HCT116 (cell line): ENCODE data around the gene WDR82. TPM values are rescaled to one million over a fixed set of nuclear protein-coding genes. Genes with fewer than 3 reads are reported as not detected.
"Not testable (repeated sequence)": the region's sequence is repeated elsewhere in the genome, so short reads cannot be mapped to it uniquely, and the experiment has no call there.

Experiments used
- ATAC-seq: fragments of 200-7000 bp; cut with Tn5 transposase; 2 replicates; pipeline ENCODE4 v1.9.1; 2020; ENCODE audit warnings: mild to moderate bottlenecking, moderate library complexity
- BruUV-seq: library from RNA; stranded (reverse); fragments of 400-500 nt; replicated peaks from 2 replicates; lab custom pipeline; 2021; lab: Mats Ljungman, UMichigan
- CTCF ChIA-PET: fragments of 300-600 bp; sonication (Branson Sonifier 250); formaldehyde crosslinking; loops from one replicate; lab custom pipeline; 2021; ENCODE audit warnings: antibody characterized with exemption; lab: Charles Lee
- POLR2A ChIA-PET: fragments of 300-600, 350-600 bp; sonication (Branson Sonifier 250); formaldehyde crosslinking; loops from one replicate; lab custom pipeline; 2021; ENCODE audit warnings: antibody characterized with exemption; lab: Charles Lee
- RAD21 ChIA-PET, 2 experiments: fragments of 300-600 bp; sonication (Branson Sonifier 250); formaldehyde crosslinking; loops; one replicate each; lab custom pipeline; 2023; ENCODE audit warnings: low total read pairs in 2 of 2; ENCODE audit not compliant: uncharacterized antibody in 2 of 2, unreplicated experiment in 2 of 2, low non-redundant PET in 1 of 2; lab: Charles Lee
- DNase-seq: peaks from one replicate; pipeline ENCODE4 v3.0.0-alpha.2; 2010; ENCODE audit warnings: low read depth, low spot score
- H2AFZ ChIP-seq: fragments of 200-600 bp; shearing (Covaris generic), sonication (generic); 2 replicates; pipeline ENCODE4 v1.6.1; 2017; ENCODE audit warnings: low read depth, mixed run types, mixed read lengths, antibody characterized with exemption, low read length; ENCODE audit not compliant: poor library complexity, severe bottlenecking
- H3K27ac ChIP-seq: 2 replicates; pipeline ENCODE4 v1.5.1; 2012; ENCODE audit warnings: low read depth, low read length
- H3K27me3 ChIP-seq: fragments of 200-600 bp; sonication (generic); 2 replicates; pipeline ENCODE4 v1.6.1; 2016; ENCODE audit warnings: mixed run types, low read length, mixed read lengths; ENCODE audit not compliant: insufficient read depth
- H3K36me3 ChIP-seq, 2 experiments: fragments of 200-500 bp in 1 of 2; fragments of 200-600 bp in 1 of 2; sonication (Bioruptor generic) in 1 of 2; sonication (generic) in 1 of 2; 2 replicates each; pipeline versions ENCODE4 v1.5.1 to v1.6.1; 2014 to 2016; ENCODE audit warnings: low read length in 2 of 2, inconsistent platforms in 1 of 2, mixed read lengths in 1 of 2, mixed run types in 1 of 2; ENCODE audit not compliant: insufficient read depth in 2 of 2, control insufficient read depth in 1 of 2
- H3K4me1 ChIP-seq, 2 experiments: fragments of 200-600 bp in 1 of 2; sonication (generic) in 1 of 2; 2 replicates each; pipeline versions ENCODE4 v1.5.1 to v1.6.1; 2012 to 2017; ENCODE audit warnings: low read length in 2 of 2, inconsistent platforms in 1 of 2, mild to moderate bottlenecking in 1 of 2, mixed read lengths in 1 of 2, mixed run types in 1 of 2, moderate library complexity in 1 of 2; ENCODE audit not compliant: insufficient read depth in 2 of 2, control insufficient read depth in 1 of 2
- H3K4me2 ChIP-seq: fragments of 200-600 bp; sonication (generic); 2 replicates; pipeline ENCODE4 v1.6.1; 2017; ENCODE audit warnings: mixed run types, low read length, mixed read lengths
- H3K4me3 ChIP-seq, 2 experiments: fragments of 200-600 bp in 1 of 2; sonication (generic) in 1 of 2; replicated peaks in 1 of 2; 2 replicates each; pipeline ENCODE4 v1.5.1; 2011 to 2016; ENCODE audit warnings: low read length in 2 of 2, control low read depth in 1 of 2, low read depth in 1 of 2, mild to moderate bottlenecking in 1 of 2, mixed read lengths in 1 of 2, mixed run types in 1 of 2
- H3K79me2 ChIP-seq: fragments of 200-600 bp; sonication (generic); 2 replicates; pipeline ENCODE4 v1.6.1; 2017; ENCODE audit warnings: mild to moderate bottlenecking, mixed run types, low read length, moderate library complexity, mixed read lengths; ENCODE audit not compliant: insufficient read depth
- H3K9ac ChIP-seq: fragments of 200-600 bp; sonication (generic); 2 replicates; pipeline ENCODE4 v1.6.1; 2016; ENCODE audit warnings: low read length, mixed read lengths
- H3K9me2 ChIP-seq: fragments of 200-600 bp; sonication (generic), shearing (Covaris generic); 2 replicates; pipeline ENCODE4 v1.6.1; 2017; ENCODE audit warnings: mixed run types, mild to moderate bottlenecking, moderate library complexity; ENCODE audit not compliant: insufficient read depth
- H3K9me3 ChIP-seq, 2 experiments: fragments of 200-500 bp in 1 of 2; fragments of 200-600 bp in 1 of 2; sonication (Bioruptor generic) in 1 of 2; sonication (generic) in 1 of 2; 2 replicates each; pipeline ENCODE4 v1.6.1; 2014 to 2017; ENCODE audit warnings: low read length in 2 of 2, mixed read lengths in 2 of 2, inconsistent platforms in 1 of 2, low read depth in 1 of 2, mild to moderate bottlenecking in 1 of 2, mixed run types in 1 of 2, moderate library complexity in 1 of 2; ENCODE audit not compliant: control insufficient read depth in 1 of 2, insufficient read depth in 1 of 2
- H4K20me1 ChIP-seq: fragments of 200-600 bp; sonication (generic), shearing (Covaris generic); 2 replicates; pipeline ENCODE4 v1.6.1; 2017; ENCODE audit warnings: mixed run types, mild to moderate bottlenecking, moderate library complexity; ENCODE audit not compliant: insufficient read depth
- CBX3 ChIP-seq: IDR thresholded peaks from 2 replicates; pipeline ENCODE4 v1.6.1; 2012; ENCODE audit warnings: low read depth
- EGR1 ChIP-seq: IDR thresholded peaks from 2 replicates; pipeline ENCODE4 v1.6.1; 2012; ENCODE audit warnings: low read depth
- ELF1 ChIP-seq: IDR thresholded peaks from 2 replicates; pipeline ENCODE4 v1.6.1; 2012; ENCODE audit warnings: low read depth, borderline replicate concordance
- EZH2 ChIP-seq: fragments of 200-600 bp; sonication (generic); IDR thresholded peaks from 2 replicates; pipeline ENCODE4 v1.6.1; 2017; ENCODE audit warnings: antibody characterized with exemption, mixed run types
- EZH2phosphoT487 ChIP-seq: fragments of 200-600 bp; IDR thresholded peaks from 2 replicates; pipeline ENCODE4 v1.6.1; 2018; ENCODE audit warnings: antibody characterized with exemption, borderline replicate concordance
- FOSL1 ChIP-seq: IDR thresholded peaks from 2 replicates; pipeline ENCODE4 v1.6.1; 2012; ENCODE audit warnings: low read depth
- JUND ChIP-seq: IDR thresholded peaks from 2 replicates; pipeline ENCODE4 v1.6.1; 2012
- POLR2A ChIP-seq: IDR thresholded peaks from 2 replicates; pipeline ENCODE4 v1.7.0; 2011; ENCODE audit warnings: borderline replicate concordance; ENCODE audit not compliant: insufficient read depth, insufficient read length; ENCODE audit errors: extremely low read depth
- POLR2AphosphoS5 ChIP-seq: IDR thresholded peaks from 2 replicates; pipeline ENCODE4 v1.6.1; 2011; ENCODE audit warnings: mild to moderate bottlenecking, low read depth, low read length, moderate library complexity
- RAD21 ChIP-seq: IDR thresholded peaks from 2 replicates; pipeline ENCODE4 v1.6.1; 2012; ENCODE audit warnings: low read depth, mild to moderate bottlenecking
- SIN3A ChIP-seq: IDR thresholded peaks from 2 replicates; pipeline ENCODE4 v1.6.1; 2012; ENCODE audit warnings: low read depth
- SRF ChIP-seq: IDR thresholded peaks from 2 replicates; pipeline ENCODE4 v1.6.1; 2012; ENCODE audit warnings: low read depth
- TCF7L2 ChIP-seq: IDR thresholded peaks from 2 replicates; pipeline ENCODE4 v1.7.0; 2011; ENCODE audit warnings: borderline replicate concordance, inconsistent platforms; ENCODE audit not compliant: insufficient read depth, insufficient read length; ENCODE audit errors: extremely low read depth
- ZFX ChIP-seq: fragments of 450-650 bp; IDR thresholded peaks from 2 replicates; pipeline ENCODE4 v1.6.1; 2017
- ZNF274 ChIP-seq: fragments of 200-500 bp; sonication (Bioruptor generic); IDR thresholded peaks from 2 replicates; pipeline ENCODE4 v1.6.1; 2014; ENCODE audit warnings: mild to moderate bottlenecking, low read depth, low read length, inconsistent platforms
- intact Hi-C: fragments of 100-400 bp; cut with micrococcal nuclease; formaldehyde crosslinking; loops from 2 replicates; pipeline ENCODE4 v1.10.0; 2022
- total RNA-seq: library from RNA; stranded (reverse); gene quantifications from one replicate; pipeline ENCODE4 v1.2.1, GENCODE V29; 2021; ENCODE audit not compliant: unreplicated experiment
- TF ChIP-seq, protein P1 (sequence below): IDR thresholded peaks from 2 replicates; pipeline ENCODE4 v1.6.1; 2012
- TF ChIP-seq, protein P2 (sequence below): IDR thresholded peaks from 2 replicates; pipeline ENCODE4 v1.6.1; 2011; ENCODE audit warnings: mild to moderate bottlenecking, low read length, moderate library complexity; ENCODE audit not compliant: insufficient replicate concordance; ENCODE audit errors: extremely low read depth
- TF ChIP-seq, protein P3 (sequence below): IDR thresholded peaks from 2 replicates; pipeline ENCODE4 v1.6.1; 2012; ENCODE audit warnings: low read depth
- TF ChIP-seq, protein P4 (sequence below): IDR thresholded peaks from 2 replicates; pipeline ENCODE4 v1.6.1; 2012

The WDR82 gene
- total RNA-seq, 1 experiment from 2014 or later, result 89.7 TPM

DNA sequence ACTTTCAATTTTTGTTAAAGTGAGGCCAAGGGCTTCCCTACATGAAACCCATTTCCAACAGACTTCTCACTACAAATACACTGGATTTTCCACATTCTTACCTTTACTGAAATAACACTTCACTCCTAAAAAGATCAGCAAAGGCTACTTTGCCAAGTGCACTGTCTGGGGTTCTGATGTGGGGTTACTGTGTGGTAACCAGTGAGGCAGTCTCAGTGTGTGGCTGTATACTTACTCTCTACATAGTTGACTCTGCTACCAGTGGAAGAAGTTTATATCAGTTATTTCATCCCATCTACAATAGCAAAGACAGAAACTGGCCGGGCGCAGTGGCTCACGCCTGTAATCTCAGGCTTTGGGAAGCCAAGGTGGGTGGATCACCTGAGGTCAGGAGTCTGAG is 5.6 kb downstream of the WDR82 start:
- H2AFZ ChIP-seq, result no peak overlapping the region
- H3K9ac ChIP-seq, result no peak overlapping the region
- peaks cover 9 to 13% of the 10 kb centered on the region in 2 experiments; a peak in 3 of 4 replicates for H3K4me1 ChIP-seq
- intact Hi-C loops, result no loop called here
- peaks cover 30% of the 10 kb centered on the region; the same call in 1 of the 2 replicates for H4K20me1 ChIP-seq
- H3K27me3 ChIP-seq, result no peaks in the 10 kb centered on the region
- DNase-seq, result no peak
- peaks cover 100% of the 10 kb centered on the region for H3K79me2 ChIP-seq
- no peak overlapping the region for H3K4me3 ChIP-seq
- H3K9me2 ChIP-seq, result no peaks in the 10 kb centered on the region
- no peak for ATAC-seq
- ChIA-PET POLR2A (no interaction called here), RAD21 (no interaction called here), CTCF (no interaction called here)
- TF ChIP-seq POLR2A (no peak), EZH2 (no peak), ELF1 (no peak), ZNF274 (no peak), POLR2AphosphoS5 (no peak), EGR1 (no peak), EZH2phosphoT487 (no peak), SIN3A (no peak), CBX3 (no peak), SRF (no peak), TCF7L2 (no peak), ZFX (no peak), RAD21 (no peak), FOSL1 (no peak), JUND (no peak)
- TF ChIP-seq, protein P1, sequence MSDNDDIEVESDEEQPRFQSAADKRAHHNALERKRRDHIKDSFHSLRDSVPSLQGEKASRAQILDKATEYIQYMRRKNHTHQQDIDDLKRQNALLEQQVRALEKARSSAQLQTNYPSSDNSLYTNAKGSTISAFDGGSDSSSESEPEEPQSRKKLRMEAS, result no peak
- TF ChIP-seq, protein P2, sequence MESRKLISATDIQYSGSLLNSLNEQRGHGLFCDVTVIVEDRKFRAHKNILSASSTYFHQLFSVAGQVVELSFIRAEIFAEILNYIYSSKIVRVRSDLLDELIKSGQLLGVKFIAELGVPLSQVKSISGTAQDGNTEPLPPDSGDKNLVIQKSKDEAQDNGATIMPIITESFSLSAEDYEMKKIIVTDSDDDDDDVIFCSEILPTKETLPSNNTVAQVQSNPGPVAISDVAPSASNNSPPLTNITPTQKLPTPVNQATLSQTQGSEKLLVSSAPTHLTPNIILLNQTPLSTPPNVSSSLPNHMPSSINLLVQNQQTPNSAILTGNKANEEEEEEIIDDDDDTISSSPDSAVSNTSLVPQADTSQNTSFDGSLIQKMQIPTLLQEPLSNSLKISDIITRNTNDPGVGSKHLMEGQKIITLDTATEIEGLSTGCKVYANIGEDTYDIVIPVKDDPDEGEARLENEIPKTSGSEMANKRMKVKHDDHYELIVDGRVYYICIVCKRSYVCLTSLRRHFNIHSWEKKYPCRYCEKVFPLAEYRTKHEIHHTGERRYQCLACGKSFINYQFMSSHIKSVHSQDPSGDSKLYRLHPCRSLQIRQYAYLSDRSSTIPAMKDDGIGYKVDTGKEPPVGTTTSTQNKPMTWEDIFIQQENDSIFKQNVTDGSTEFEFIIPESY, result no peak
- TF ChIP-seq, protein P3, sequence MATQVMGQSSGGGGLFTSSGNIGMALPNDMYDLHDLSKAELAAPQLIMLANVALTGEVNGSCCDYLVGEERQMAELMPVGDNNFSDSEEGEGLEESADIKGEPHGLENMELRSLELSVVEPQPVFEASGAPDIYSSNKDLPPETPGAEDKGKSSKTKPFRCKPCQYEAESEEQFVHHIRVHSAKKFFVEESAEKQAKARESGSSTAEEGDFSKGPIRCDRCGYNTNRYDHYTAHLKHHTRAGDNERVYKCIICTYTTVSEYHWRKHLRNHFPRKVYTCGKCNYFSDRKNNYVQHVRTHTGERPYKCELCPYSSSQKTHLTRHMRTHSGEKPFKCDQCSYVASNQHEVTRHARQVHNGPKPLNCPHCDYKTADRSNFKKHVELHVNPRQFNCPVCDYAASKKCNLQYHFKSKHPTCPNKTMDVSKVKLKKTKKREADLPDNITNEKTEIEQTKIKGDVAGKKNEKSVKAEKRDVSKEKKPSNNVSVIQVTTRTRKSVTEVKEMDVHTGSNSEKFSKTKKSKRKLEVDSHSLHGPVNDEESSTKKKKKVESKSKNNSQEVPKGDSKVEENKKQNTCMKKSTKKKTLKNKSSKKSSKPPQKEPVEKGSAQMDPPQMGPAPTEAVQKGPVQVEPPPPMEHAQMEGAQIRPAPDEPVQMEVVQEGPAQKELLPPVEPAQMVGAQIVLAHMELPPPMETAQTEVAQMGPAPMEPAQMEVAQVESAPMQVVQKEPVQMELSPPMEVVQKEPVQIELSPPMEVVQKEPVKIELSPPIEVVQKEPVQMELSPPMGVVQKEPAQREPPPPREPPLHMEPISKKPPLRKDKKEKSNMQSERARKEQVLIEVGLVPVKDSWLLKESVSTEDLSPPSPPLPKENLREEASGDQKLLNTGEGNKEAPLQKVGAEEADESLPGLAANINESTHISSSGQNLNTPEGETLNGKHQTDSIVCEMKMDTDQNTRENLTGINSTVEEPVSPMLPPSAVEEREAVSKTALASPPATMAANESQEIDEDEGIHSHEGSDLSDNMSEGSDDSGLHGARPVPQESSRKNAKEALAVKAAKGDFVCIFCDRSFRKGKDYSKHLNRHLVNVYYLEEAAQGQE, result no peak
- TF ChIP-seq, protein P4, sequence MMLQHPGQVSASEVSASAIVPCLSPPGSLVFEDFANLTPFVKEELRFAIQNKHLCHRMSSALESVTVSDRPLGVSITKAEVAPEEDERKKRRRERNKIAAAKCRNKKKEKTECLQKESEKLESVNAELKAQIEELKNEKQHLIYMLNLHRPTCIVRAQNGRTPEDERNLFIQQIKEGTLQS, result no peak
- no peak overlapping the region for H3K27ac ChIP-seq
- BruUV-seq, result no TSS peak
- no peak overlapping the region for H3K4me2 ChIP-seq
- no peaks in the 10 kb centered on the region for H3K9me3 ChIP-seq
- peaks cover 25 to 48% of the 10 kb centered on the region in 2 experiments for H3K36me3 ChIP-seq

DNA sequence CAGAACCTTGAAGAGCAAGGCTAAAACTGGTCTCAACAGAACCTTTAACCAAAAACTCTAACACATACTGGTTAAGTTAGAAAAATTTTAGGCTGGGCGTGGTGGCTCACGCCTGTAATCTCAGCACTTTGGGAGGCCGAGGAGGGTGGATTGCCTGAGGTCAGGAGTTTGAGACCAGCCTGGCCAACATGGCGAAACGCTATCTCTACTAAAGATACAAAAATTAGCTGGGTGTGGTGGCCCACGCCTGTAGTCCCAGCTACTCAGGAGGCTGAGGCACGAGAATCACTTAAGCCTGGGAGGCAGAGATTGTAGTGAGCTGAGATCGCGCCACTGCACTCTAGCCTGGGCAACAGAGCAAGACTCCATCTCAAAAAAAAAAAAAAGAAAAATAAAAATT is 6.3 kb downstream of the WDR82 start:
- H2AFZ ChIP-seq, RAD21 ChIA-PET, H3K4me3 ChIP-seq, POLR2A ChIA-PET, CTCF ChIA-PET, BruUV-seq, DNase-seq, H3K9me3 ChIP-seq, H3K4me2 ChIP-seq, H3K9ac ChIP-seq, H3K27me3 ChIP-seq, H3K9me2 ChIP-seq, ATAC-seq, H3K27ac ChIP-seq, intact Hi-C loops: not testable (repeated sequence)
- peaks cover 9 to 12% of the 10 kb centered on the region in 2 experiments; a peak in 3 of 4 replicates for H3K4me1 ChIP-seq
- peaks cover 30% of the 10 kb centered on the region; the same call in 1 of the 2 replicates for H4K20me1 ChIP-seq
- peaks cover 100% of the 10 kb centered on the region for H3K79me2 ChIP-seq
- peaks cover 32 to 53% of the 10 kb centered on the region in 2 experiments for H3K36me3 ChIP-seq
